Activated T-helper 9 cell treated with anti-CD3 and anti-CD28 coated beads, Interleukin-2, amount 50 U/mL, for 16 hours (primary cell): ENCODE data around the gene ZNF613.
"Not testable (repeated sequence)": the region's sequence is repeated elsewhere in the genome, so short reads cannot be mapped to it uniquely, and the experiment has no call there.

Source experiments
- DNase-seq: peaks from one replicate; pipeline ENCODE4 v3.0.0-alpha.2; 2020; ENCODE audit warnings: low read depth

Gene ZNF613

GRCh38 chr19:51944798-51945552 is 17.7 kb downstream of the ZNF613 start:
- no peak for DNase-seq

GRCh38 chr19:51946602-51947001 is 19.3 kb downstream of the ZNF613 start:
- DNase-seq, result no peak

- DNase-seq, result no peak
Measured at GRCh38 chr19:51948975-51949374, 21.7 kb downstream of the ZNF613 start.

GRCh38 chr19:51957846-51958245 is 30.6 kb downstream of the ZNF613 start:
- DNase-seq, result not testable (repeated sequence)

- DNase-seq, result no peak
Measured at GRCh38 chr19:51959791-51960190, 32.5 kb downstream of the ZNF613 start.

- DNase-seq, result not testable (repeated sequence)
Measured at GRCh38 chr19:51960621-51961233, 33.5 kb downstream of the ZNF613 start.

GRCh38 chr19:51965583-51965982 is 38.3 kb downstream of the ZNF613 start:
- no peak for DNase-seq

- no peak for DNase-seq
Measured at GRCh38 chr19:51970718-51971117, 43.4 kb downstream of the ZNF613 start.

GRCh38 chr19:51971624-51972023 is 44.4 kb downstream of the ZNF613 start:
- DNase-seq, result no peak

- DNase-seq, result not testable (repeated sequence)
Measured at GRCh38 chr19:51975787-51976186, 48.5 kb downstream of the ZNF613 start.

GRCh38 chr19:51976852-51977251 is 49.6 kb downstream of the ZNF613 start:
- DNase-seq, result no peak

- DNase-seq, result no peak
Measured at GRCh38 chr19:51977346-51977745, 50.1 kb downstream of the ZNF613 start.

- DNase-seq, result no peak
Measured at GRCh38 chr19:51978882-51979281, 51.6 kb downstream of the ZNF613 start.

- DNase-seq, result no peak
Measured at GRCh38 chr19:51980116-51980736, 53.0 kb downstream of the ZNF613 start.

GRCh38 chr19:51980926-51981325 is 53.7 kb downstream of the ZNF613 start:
- DNase-seq, result not testable (repeated sequence)

GRCh38 chr19:51983361-51983760 is 56.1 kb downstream of the ZNF613 start:
- DNase-seq, result no peak

- DNase-seq, result peak; percentile 80
Measured at GRCh38 chr19:51986309-51987291, 59.3 kb downstream of the ZNF613 start, which contains the start of gene ZNF350. TSS of gene ZNF350 (minus strand) at chr19:51986840. CDS start at chr19:51974360, 12,480 bp downstream.

- no peak for DNase-seq
Measured at GRCh38 chr19:51993422-51993821, 66.2 kb downstream of the ZNF613 start.

- no peak for DNase-seq
Measured at GRCh38 chr19:51994048-51994644, 66.9 kb downstream of the ZNF613 start.
